Thoracic aorta (tissue), 2 donors: Measurements from ENCODE around the gene SLC5A11. TPM values are rescaled to one million over a fixed set of nuclear protein-coding genes. Genes with fewer than 3 reads are reported as not detected.
"Not testable (repeated sequence)": the region's sequence is repeated elsewhere in the genome, so short reads cannot be mapped to it uniquely, and the experiment has no call there.

ENCODE experiments used
- ATAC-seq: fragments of 150-250 bp; one replicate; pipeline ENCODE4 v1.8.0; 2017; ENCODE audit warnings: low read depth; ENCODE audit not compliant: insufficient number of reproducible peaks, low FRiP score
- DNase-seq: peaks from one replicate; pipeline ENCODE4 v3.0.0-alpha.2; 2020; ENCODE audit warnings: low spot score
- H3K27ac ChIP-seq, 2 donors: fragments of 200-600 bp; sonication (generic); 1 replicate in 1 of 2; 2 replicates in 1 of 2; pipeline ENCODE4 v1.5.1; 2016; ENCODE audit warnings: mild to moderate bottlenecking in 2 of 2, moderate library complexity in 2 of 2
- H3K27me3 ChIP-seq: fragments of 200-600 bp; sonication (generic); replicated peaks from 2 replicates; pipeline ENCODE4 v1.6.0; 2016; ENCODE audit warnings: mild to moderate bottlenecking; ENCODE audit not compliant: insufficient read depth
- H3K36me3 ChIP-seq: fragments of 200-600 bp; sonication (generic); one replicate; pipeline ENCODE4 v1.5.1; 2016
- H3K4me1 ChIP-seq, 2 donors: fragments of 200-600 bp; sonication (generic); 1 replicate in 1 of 2; 2 replicates in 1 of 2; pipeline versions ENCODE4 v1.5.1 to v1.6.0; 2016; ENCODE audit warnings: low read depth in 2 of 2, mild to moderate bottlenecking in 1 of 2; ENCODE audit not compliant: control insufficient read depth in 1 of 2
- H3K4me3 ChIP-seq: fragments of 200-600 bp; sonication (generic); 2 replicates; pipeline ENCODE4 v1.5.1; 2016; ENCODE audit warnings: mild to moderate bottlenecking
- H3K9me3 ChIP-seq: fragments of 200-600 bp; sonication (generic); 2 replicates; pipeline ENCODE4 v1.5.1; 2016
- total RNA-seq, 2 donors: library from RNA; depleted of rRNA; stranded (reverse); fragments of >200 nt; gene quantifications; one replicate each; pipeline versions ENCODE4 v1.1.0 to v1.2.3, GENCODE V29; 2016
- TF ChIP-seq, protein P1 (sequence below): fragments of 200-600 bp; sonication (generic); IDR thresholded peaks from one replicate; pipeline ENCODE4 v1.5.1; 2019; ENCODE audit warnings: antibody characterized with exemption

The SLC5A11 gene
- total RNA-seq, 2 donors from 2014 or later: 17.7 TPM; not detected in 1

GRCh38 chr16:24887472-24887871 is 41.7 kb downstream of the SLC5A11 start:
- Histone ChIP-seq H3K36me3 (no peaks in the 10 kb centered on the region), H3K4me3 (no peak overlapping the region), H3K27me3 (no peaks in the 10 kb centered on the region), H3K9me3 (no peaks in the 10 kb centered on the region), H3K4me1 (no peaks in the 10 kb centered on the region), H3K27ac (no peak overlapping the region)
- ATAC-seq (no peak), DNase-seq (no peak)
- TF ChIP-seq, protein P1, sequence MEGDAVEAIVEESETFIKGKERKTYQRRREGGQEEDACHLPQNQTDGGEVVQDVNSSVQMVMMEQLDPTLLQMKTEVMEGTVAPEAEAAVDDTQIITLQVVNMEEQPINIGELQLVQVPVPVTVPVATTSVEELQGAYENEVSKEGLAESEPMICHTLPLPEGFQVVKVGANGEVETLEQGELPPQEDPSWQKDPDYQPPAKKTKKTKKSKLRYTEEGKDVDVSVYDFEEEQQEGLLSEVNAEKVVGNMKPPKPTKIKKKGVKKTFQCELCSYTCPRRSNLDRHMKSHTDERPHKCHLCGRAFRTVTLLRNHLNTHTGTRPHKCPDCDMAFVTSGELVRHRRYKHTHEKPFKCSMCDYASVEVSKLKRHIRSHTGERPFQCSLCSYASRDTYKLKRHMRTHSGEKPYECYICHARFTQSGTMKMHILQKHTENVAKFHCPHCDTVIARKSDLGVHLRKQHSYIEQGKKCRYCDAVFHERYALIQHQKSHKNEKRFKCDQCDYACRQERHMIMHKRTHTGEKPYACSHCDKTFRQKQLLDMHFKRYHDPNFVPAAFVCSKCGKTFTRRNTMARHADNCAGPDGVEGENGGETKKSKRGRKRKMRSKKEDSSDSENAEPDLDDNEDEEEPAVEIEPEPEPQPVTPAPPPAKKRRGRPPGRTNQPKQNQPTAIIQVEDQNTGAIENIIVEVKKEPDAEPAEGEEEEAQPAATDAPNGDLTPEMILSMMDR: no peak

GRCh38 chr16:24890746-24891145 is 45.0 kb downstream of the SLC5A11 start:
- DNase-seq (no peak), ATAC-seq (no peak)
- H3K4me1 ChIP-seq: no peaks in the 10 kb centered on the region
- H3K27ac ChIP-seq: no peak overlapping the region
- TF ChIP-seq, protein P1: no peak
- no peaks in the 10 kb centered on the region for H3K36me3 ChIP-seq
- no peaks in the 10 kb centered on the region for H3K27me3 ChIP-seq
- H3K9me3 ChIP-seq: no peaks in the 10 kb centered on the region
- no peak overlapping the region for H3K4me3 ChIP-seq

DNA sequence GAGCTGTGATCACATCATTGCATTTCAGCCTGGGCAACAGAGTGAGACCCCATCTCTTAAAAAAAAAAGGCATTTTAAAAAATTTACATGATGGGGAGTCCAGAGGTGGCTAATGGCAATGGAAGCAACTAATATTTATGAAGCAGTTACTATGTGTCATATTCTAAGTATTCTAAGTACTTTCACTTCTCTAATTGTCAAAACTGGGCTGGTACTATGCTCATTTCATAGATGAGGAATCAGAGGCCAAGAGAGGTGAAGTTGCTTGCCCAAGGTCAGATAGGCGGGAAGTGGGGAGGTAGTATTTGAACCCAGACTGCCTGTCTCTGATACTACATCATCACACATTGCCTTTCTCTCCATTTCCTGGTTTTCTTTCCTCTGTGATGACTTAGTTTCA is 50.7 kb downstream of the SLC5A11 start:
- Histone ChIP-seq H3K9me3 (no peaks in the 10 kb centered on the region), H3K27ac (no peak overlapping the region), H3K36me3 (no peaks in the 10 kb centered on the region), H3K4me1 (no peaks in the 10 kb centered on the region), H3K4me3 (no peak overlapping the region), H3K27me3 (no peaks in the 10 kb centered on the region)
- TF ChIP-seq, protein P1: no peak
- ATAC-seq: no peak
- DNase-seq: no peak

- H3K4me3 ChIP-seq, H3K4me1 ChIP-seq, ATAC-seq, H3K27me3 ChIP-seq, H3K36me3 ChIP-seq, H3K27ac ChIP-seq, DNase-seq, H3K9me3 ChIP-seq: not testable (repeated sequence)
Measured at GRCh38 chr16:24897522-24897921, 51.8 kb downstream of the SLC5A11 start.

- Histone ChIP-seq H3K9me3 (no peaks in the 10 kb centered on the region), H3K27me3 (no peaks in the 10 kb centered on the region), H3K36me3 (no peaks in the 10 kb centered on the region), H3K4me3 (no peak overlapping the region), H3K27ac (no peak overlapping the region), H3K4me1 (no peaks in the 10 kb centered on the region)
- TF ChIP-seq, protein P1: no peak
- DNase-seq (no peak), ATAC-seq (no peak)
Measured at GRCh38 chr16:24900230-24900629, 54.5 kb downstream of the SLC5A11 start.

DNA sequence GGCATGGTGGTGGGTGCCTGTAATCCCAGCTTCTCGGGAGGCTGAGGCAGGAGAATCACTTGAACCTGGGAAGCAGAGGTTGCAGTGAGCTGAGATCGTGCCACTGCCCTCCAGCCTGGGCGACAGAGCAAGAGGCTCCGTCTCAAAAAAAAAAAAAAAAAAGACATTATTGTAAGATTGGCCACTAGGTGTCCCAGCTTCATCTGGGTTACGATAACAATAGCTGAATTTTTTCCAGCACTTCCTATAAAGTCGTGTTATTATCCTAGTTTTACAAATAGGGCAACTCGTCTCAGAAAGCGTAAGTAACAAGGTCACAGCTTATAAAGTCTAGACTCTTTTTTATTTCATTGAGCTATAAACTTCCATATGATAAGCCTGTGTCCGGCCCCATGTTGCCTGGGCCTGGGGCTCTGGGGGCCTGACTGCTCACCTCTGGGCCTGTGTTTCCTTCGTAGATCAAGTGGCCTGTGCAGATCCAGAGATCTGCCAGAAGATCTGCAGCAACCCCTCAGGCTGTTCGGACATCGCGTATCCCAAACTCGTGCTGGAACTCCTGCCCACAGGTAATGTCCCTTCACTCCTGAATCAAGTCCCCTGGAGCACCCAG is 60.5 kb downstream of the SLC5A11 start:
- no peaks in the 10 kb centered on the region for H3K4me1 ChIP-seq
- H3K27me3 ChIP-seq: no peaks in the 10 kb centered on the region
- TF ChIP-seq, protein P1: peak; percentile 16

More for the DNA sequence above, 60.5 kb downstream of the SLC5A11 start:
- Histone ChIP-seq H3K9me3 (no peaks in the 10 kb centered on the region), H3K27ac (no peak overlapping the region), H3K4me3 (no peak overlapping the region), H3K36me3 (no peaks in the 10 kb centered on the region)
- DNase-seq (no peak), ATAC-seq (no peak)
